PC-3 (cell line): ENCODE measurements around the gene KCNQ4. TPM values are rescaled to one million over a fixed set of nuclear protein-coding genes. Genes with fewer than 3 reads are reported as not detected.

Experiments
- ATAC-seq: fragments of 200-7000 bp; cut with Tn5 transposase; 2 replicates; pipeline ENCODE4 v1.9.1; 2020; ENCODE audit warnings: mild to moderate bottlenecking, moderate library complexity
- BruUV-seq: library from RNA; stranded (reverse); fragments of 400-500 nt; replicated peaks from 2 replicates; lab custom pipeline; 2021; lab: Mats Ljungman, UMichigan
- CTCF ChIA-PET: fragments of 300-600 bp; sonication (Branson Sonifier 250); formaldehyde crosslinking; loops from one replicate; lab custom pipeline; 2022; ENCODE audit warnings: antibody characterized with exemption; lab: Charles Lee
- POLR2A ChIA-PET: fragments of 300-600 bp; sonication (Branson Sonifier 250); formaldehyde crosslinking; loops from one replicate; lab custom pipeline; 2022; ENCODE audit warnings: antibody characterized with exemption; ENCODE audit not compliant: unreplicated experiment; lab: Charles Lee
- DNase-seq: peaks from one replicate; pipeline ENCODE4 v3.0.0-alpha.2; 2015
- H2AFZ ChIP-seq: fragments of 300-600 bp; sonication (generic); 2 replicates; pipeline ENCODE4 v1.6.0; 2016; ENCODE audit warnings: antibody characterized with exemption, low read length
- H3F3A ChIP-seq: fragments of 300-600 bp; sonication (generic); one replicate; pipeline ENCODE4 v1.6.0; 2017; ENCODE audit warnings: antibody characterized with exemption, low read length, control low read depth, mild to moderate bottlenecking; ENCODE audit not compliant: unreplicated experiment
- H3K27ac ChIP-seq: fragments of 300-600 bp; sonication (generic); 2 replicates; pipeline ENCODE4 v1.5.1; 2016; ENCODE audit warnings: mild to moderate bottlenecking, low read length
- H3K27me3 ChIP-seq: fragments of 300-600 bp; sonication (generic); 2 replicates; pipeline ENCODE4 v1.6.1; 2016; ENCODE audit warnings: low read length, mixed read lengths
- H3K36me3 ChIP-seq: fragments of 300-600 bp; sonication (generic); 2 replicates; pipeline ENCODE4 v1.6.1; 2016; ENCODE audit warnings: low read depth, mixed run types, low read length, mixed read lengths
- H3K4me1 ChIP-seq: fragments of 300-600 bp; sonication (generic); 2 replicates; pipeline ENCODE4 v1.5.1; 2016; ENCODE audit warnings: low read length; ENCODE audit not compliant: insufficient read depth
- H3K4me2 ChIP-seq: fragments of 300-600 bp; sonication (generic); 2 replicates; pipeline ENCODE4 v1.6.0; 2016; ENCODE audit warnings: low read length
- H3K4me3 ChIP-seq: fragments of 300-600 bp; sonication (generic); 2 replicates; pipeline ENCODE4 v1.5.1; 2016; ENCODE audit warnings: mild to moderate bottlenecking, low read length, mixed read lengths
- H3K79me2 ChIP-seq: fragments of 300-600 bp; sonication (generic); 2 replicates; pipeline ENCODE4 v1.6.1; 2017; ENCODE audit warnings: low read length, mixed read lengths
- H3K9ac ChIP-seq: fragments of 300-600 bp; sonication (generic); 2 replicates; pipeline ENCODE4 v1.6.0; 2016; ENCODE audit warnings: mild to moderate bottlenecking, low read length
- H3K9me2 ChIP-seq: fragments of 300-600 bp; sonication (generic); replicated peaks from 2 replicates; pipeline ENCODE4 v1.6.1; 2016; ENCODE audit warnings: mixed run types, low read length, mixed read lengths
- H3K9me3 ChIP-seq: fragments of 300-600 bp; sonication (generic); 2 replicates; pipeline ENCODE4 v1.6.1; 2016; ENCODE audit warnings: low read length, mixed read lengths
- H4K20me1 ChIP-seq: fragments of 300-600 bp; sonication (generic); 2 replicates; pipeline ENCODE4 v1.6.1; 2016; ENCODE audit warnings: low read length, mixed read lengths
- EZH2 ChIP-seq: fragments of 300-600 bp; sonication (generic); IDR thresholded peaks from one replicate; pipeline ENCODE4 v1.6.1; 2017; ENCODE audit warnings: antibody characterized with exemption, mild to moderate bottlenecking, low read length; ENCODE audit not compliant: unreplicated experiment
- EZH2phosphoT487 ChIP-seq: fragments of 300-600 bp; sonication (generic); IDR thresholded peaks from 2 replicates; pipeline ENCODE4 v1.6.1; 2018; ENCODE audit warnings: mild to moderate bottlenecking, antibody characterized with exemption, low read length, borderline replicate concordance
- intact Hi-C: fragments of 100-400 bp; cut with micrococcal nuclease; formaldehyde crosslinking; loops from 2 replicates; pipeline ENCODE4 v1.9.0; 2023
- total RNA-seq: library from RNA; depleted of rRNA; stranded (reverse); fragments of >200 nt; gene quantifications from 2 replicates; pipeline ENCODE4 v1.2.3, GENCODE V29; 2014
- TF ChIP-seq, protein P1 (sequence below): fragments of 300-600 bp; sonication (generic); conservative IDR thresholded peaks from 2 replicates; pipeline ENCODE4 v1.5.1; 2017; ENCODE audit warnings: antibody characterized with exemption, low read depth, mild to moderate bottlenecking, low read length

Gene KCNQ4
- total RNA-seq, 1 experiment from 2014 or later, result 2.5 TPM

- Histone ChIP-seq H3K4me2 (no peak overlapping the region), H3K36me3 (peaks cover 35% of the 10 kb centered on the region), H4K20me1 (0 out of 2 replicates have a peak, but pooled peaks cover 7% of the 10 kb centered on the region), H3K4me3 (no peak overlapping the region), H3K27ac (no peak overlapping the region), H3F3A (no peaks in the 10 kb centered on the region), H3K27me3 (no peaks in the 10 kb centered on the region), H3K9ac (no peak overlapping the region), H3K79me2 (peaks cover 16% of the 10 kb centered on the region), H3K9me2 (no peaks in the 10 kb centered on the region), H3K4me1 (no peaks in the 10 kb centered on the region), H2AFZ (no peak overlapping the region), H3K9me3 (no peaks in the 10 kb centered on the region)
- ChIA-PET POLR2A (no interaction called here), CTCF (no interaction called here)
- DNase-seq (no peak), ATAC-seq (no peak)
- intact Hi-C loops, result no loop called here
- BruUV-seq, result no TSS peak
- TF ChIP-seq EZH2 (no peak), EZH2phosphoT487 (no peak)
- TF ChIP-seq, protein P1, sequence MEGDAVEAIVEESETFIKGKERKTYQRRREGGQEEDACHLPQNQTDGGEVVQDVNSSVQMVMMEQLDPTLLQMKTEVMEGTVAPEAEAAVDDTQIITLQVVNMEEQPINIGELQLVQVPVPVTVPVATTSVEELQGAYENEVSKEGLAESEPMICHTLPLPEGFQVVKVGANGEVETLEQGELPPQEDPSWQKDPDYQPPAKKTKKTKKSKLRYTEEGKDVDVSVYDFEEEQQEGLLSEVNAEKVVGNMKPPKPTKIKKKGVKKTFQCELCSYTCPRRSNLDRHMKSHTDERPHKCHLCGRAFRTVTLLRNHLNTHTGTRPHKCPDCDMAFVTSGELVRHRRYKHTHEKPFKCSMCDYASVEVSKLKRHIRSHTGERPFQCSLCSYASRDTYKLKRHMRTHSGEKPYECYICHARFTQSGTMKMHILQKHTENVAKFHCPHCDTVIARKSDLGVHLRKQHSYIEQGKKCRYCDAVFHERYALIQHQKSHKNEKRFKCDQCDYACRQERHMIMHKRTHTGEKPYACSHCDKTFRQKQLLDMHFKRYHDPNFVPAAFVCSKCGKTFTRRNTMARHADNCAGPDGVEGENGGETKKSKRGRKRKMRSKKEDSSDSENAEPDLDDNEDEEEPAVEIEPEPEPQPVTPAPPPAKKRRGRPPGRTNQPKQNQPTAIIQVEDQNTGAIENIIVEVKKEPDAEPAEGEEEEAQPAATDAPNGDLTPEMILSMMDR, result no peak
Measured at GRCh38 chr1:40740039-40740996, 43.3 kb upstream of the KCNQ4 start.

GRCh38 chr1:40740997-40741736, 42.4 kb upstream of the KCNQ4 start:
- H3K9me2 ChIP-seq, result no peaks in the 10 kb centered on the region
- no peaks in the 10 kb centered on the region for H3K9me3 ChIP-seq
- peaks cover 7% of the 10 kb centered on the region for H3K79me2 ChIP-seq
- no peak overlapping the region for H3K4me3 ChIP-seq
- DNase-seq, result no peak
- no peaks in the 10 kb centered on the region for H3K27me3 ChIP-seq
- no peak overlapping the region for H3K4me2 ChIP-seq
- peaks cover 35% of the 10 kb centered on the region for H3K36me3 ChIP-seq
- intact Hi-C loops, result no loop called here
- H3F3A ChIP-seq, result no peaks in the 10 kb centered on the region
- no peak overlapping the region for H3K9ac ChIP-seq
- POLR2A ChIA-PET, result no interaction called here
- TF ChIP-seq, protein P1, result no peak
- TF ChIP-seq EZH2phosphoT487 (no peak), EZH2 (no peak)
- H3K27ac ChIP-seq, result no peak overlapping the region
- BruUV-seq, result no TSS peak
- H4K20me1 ChIP-seq, result 0 out of 2 replicates have a peak, but pooled peaks cover 2% of the 10 kb centered on the region
- CTCF ChIA-PET, result no interaction called here
- no peaks in the 10 kb centered on the region for H3K4me1 ChIP-seq
- no peak overlapping the region for H2AFZ ChIP-seq
- ATAC-seq, result no peak
